Measurements from ENCODE around the gene PHAF1. TPM values are rescaled to one million over a fixed set of nuclear protein-coding genes. Genes with fewer than 3 reads are reported as not detected.

The PHAF1 gene
- total and polyA plus RNA-seq, 4 donors, result 26.6 to 42.4 (median 28.4) TPM

DNA sequence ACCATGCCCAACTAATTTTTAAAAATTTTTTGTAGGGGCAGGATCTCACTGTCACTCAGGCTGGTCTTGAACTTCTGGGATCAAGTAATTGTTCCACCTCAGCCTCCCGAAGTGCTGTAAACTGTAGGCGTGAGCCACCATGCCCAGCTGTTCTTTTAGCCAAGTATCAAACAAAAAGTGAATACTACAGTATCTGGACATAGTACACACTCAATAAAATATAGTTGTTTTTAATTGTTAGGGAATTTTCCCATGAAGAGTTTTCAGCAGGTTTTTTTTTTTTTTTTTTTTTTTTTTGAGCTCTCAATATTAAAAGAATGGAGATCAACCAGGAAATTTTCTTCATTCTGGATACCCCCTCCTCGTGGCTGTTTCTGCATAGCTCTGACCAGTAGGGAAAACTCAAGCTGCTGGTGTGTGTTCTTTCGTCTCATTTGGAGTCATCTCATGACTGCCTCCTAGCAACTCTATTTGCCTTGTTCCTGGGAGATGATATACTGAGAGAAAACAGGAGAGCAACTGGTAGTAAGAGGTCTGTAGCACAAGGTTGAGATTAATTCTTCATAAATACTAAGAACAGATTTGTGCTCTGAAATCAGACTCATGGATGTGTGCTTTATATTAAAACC, 16.5 kb upstream of the PHAF1 start:
- peaks cover 0 to 3% (median 0%) of the 10 kb centered on the region in 4 donors for H3K36me3 ChIP-seq (ENCODE audit: control insufficient read depth in 4 of 4, insufficient read depth in 3 of 4, low read depth in 1 of 4, low read length in 3 of 4)
- no peak for DNase-seq (ENCODE audit: low spot score)
- no peaks in the 10 kb centered on the region for H3K27me3 ChIP-seq (ENCODE audit: control insufficient read depth in 4 of 4, insufficient read depth in 4 of 4, low read length in 3 of 4)
- no peak overlapping the region for H3K27ac ChIP-seq (ENCODE audit: low read depth in 1 of 2, low read length in 2 of 2)
- TF ChIP-seq SP1 (IDR thresholded peaks at IDR 0.05), result no peak
- no peak for TF ChIP-seq RXRA (IDR thresholded peaks at IDR 0.05)
- TF ChIP-seq ATF3 (IDR thresholded peaks at IDR 0.05), result no peak
- 94% methylated on average over 4 of the region's 4 CpGs for WGBS
- no peaks in the 10 kb centered on the region for H3K4me1 ChIP-seq (ENCODE audit: control insufficient read depth in 4 of 4, insufficient read depth in 4 of 4, low read length in 3 of 4)
- no peaks in the 10 kb centered on the region for H3K9me3 ChIP-seq (ENCODE audit: control insufficient read depth in 4 of 4, low read length in 3 of 4)
- H3K4me3 ChIP-seq (ENCODE audit: low read depth in 1 of 3, low read length in 3 of 3), result no peak overlapping the region
- H3K9ac ChIP-seq (ENCODE audit: low read depth in 1 of 2, low read length in 2 of 2), result no peak overlapping the region

DNA sequence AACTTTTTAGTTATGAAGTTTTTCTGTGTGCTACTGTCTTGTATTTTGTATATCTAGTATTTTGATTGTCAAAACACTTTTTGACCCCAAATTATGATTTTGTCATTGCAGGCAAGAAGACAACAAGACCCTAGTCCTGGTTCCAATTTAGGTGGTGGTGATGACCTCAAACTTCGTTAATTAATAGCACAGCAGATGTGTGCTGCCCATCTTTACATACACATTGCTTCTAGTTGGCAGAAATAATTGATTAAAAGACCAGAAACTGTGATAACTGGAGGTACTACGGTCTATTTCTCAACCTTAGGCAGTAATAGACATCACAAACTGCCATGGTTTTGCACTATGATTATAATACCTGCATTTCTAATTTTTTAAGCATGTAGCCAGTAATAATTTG, 11.1 kb upstream of the PHAF1 start:
- Histone ChIP-seq H3K4me3 (ENCODE audit: low read depth in 1 of 3, low read length in 3 of 3) (no peak overlapping the region), H3K9ac (ENCODE audit: low read depth in 1 of 2, low read length in 2 of 2) (no peak overlapping the region), H3K4me1 (ENCODE audit: control insufficient read depth in 4 of 4, insufficient read depth in 4 of 4, low read length in 3 of 4) (no peaks in the 10 kb centered on the region), H3K36me3 (ENCODE audit: control insufficient read depth in 4 of 4, insufficient read depth in 3 of 4, low read depth in 1 of 4, low read length in 3 of 4) (peaks cover 0 to 12% (median 4%) of the 10 kb centered on the region in 4 donors), H3K27ac (ENCODE audit: low read depth in 1 of 2, low read length in 2 of 2) (no peak overlapping the region), H3K9me3 (ENCODE audit: control insufficient read depth in 4 of 4, low read length in 3 of 4) (no peaks in the 10 kb centered on the region), H3K27me3 (ENCODE audit: control insufficient read depth in 4 of 4, insufficient read depth in 4 of 4, low read length in 3 of 4) (no peaks in the 10 kb centered on the region)
- TF ChIP-seq RXRA (IDR thresholded peaks at IDR 0.05) (no peak), ATF3 (IDR thresholded peaks at IDR 0.05) (no peak)
- TF ChIP-seq, protein P1, sequence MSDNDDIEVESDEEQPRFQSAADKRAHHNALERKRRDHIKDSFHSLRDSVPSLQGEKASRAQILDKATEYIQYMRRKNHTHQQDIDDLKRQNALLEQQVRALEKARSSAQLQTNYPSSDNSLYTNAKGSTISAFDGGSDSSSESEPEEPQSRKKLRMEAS (IDR thresholded peaks at IDR 0.05), result no peak
- 90% methylated on average over 2 of the region's 2 CpGs for WGBS
- no peak for DNase-seq (ENCODE audit: low spot score)

- no peak for DNase-seq (ENCODE audit: low spot score)
- Histone ChIP-seq H3K9ac (ENCODE audit: low read depth in 1 of 2, low read length in 2 of 2) (no peak overlapping the region), H3K36me3 (ENCODE audit: control insufficient read depth in 4 of 4, insufficient read depth in 3 of 4, low read depth in 1 of 4, low read length in 3 of 4) (peaks cover 0 to 12% (median 4%) of the 10 kb centered on the region in 4 donors), H3K27ac (ENCODE audit: low read depth in 1 of 2, low read length in 2 of 2) (no peak overlapping the region), H3K27me3 (ENCODE audit: control insufficient read depth in 4 of 4, insufficient read depth in 4 of 4, low read length in 3 of 4) (no peaks in the 10 kb centered on the region), H3K4me3 (ENCODE audit: low read depth in 1 of 3, low read length in 3 of 3) (no peak overlapping the region), H3K4me1 (ENCODE audit: control insufficient read depth in 4 of 4, insufficient read depth in 4 of 4, low read length in 3 of 4) (peaks cover 0 to 3% (median 0%) of the 10 kb centered on the region in 4 donors), H3K9me3 (ENCODE audit: control insufficient read depth in 4 of 4, low read length in 3 of 4) (no peaks in the 10 kb centered on the region)
- WGBS, result 98% methylated on average over 1 of the region's 1 CpG
- no peak for TF ChIP-seq FOXA1 (IDR thresholded peaks at IDR 0.05)
- no peak for TF ChIP-seq JUND (IDR thresholded peaks at IDR 0.05)
- no peak for TF ChIP-seq TAF1 (conservative IDR thresholded peaks at IDR 0.05)
- no peak for TF ChIP-seq EGR1 (IDR thresholded peaks at IDR 0.05; ENCODE audit: low read depth in 2 of 2)
- TF ChIP-seq CTCF (IDR thresholded peaks at IDR 0.05; ENCODE audit: low read depth, low read length, missing input control), result peak; percentile 17
- TF ChIP-seq RAD21 (IDR thresholded peaks at IDR 0.05), result peak; percentile 56 to 66
Observed at GRCh38 chr16:67100569-67101310, 9.0 kb upstream of the PHAF1 start.
